HG02981 (cell line): Measurements from ENCODE around the gene PCDH1.
"Not testable (repeated sequence)": the region's sequence is repeated elsewhere in the genome, so short reads cannot be mapped to it uniquely, and the experiment has no call there.

Experiments
- ATAC-seq: cut with Tn5 transposase; IDR thresholded peaks from one replicate; pipeline ENCODE4 v1.9.1; 2021; ENCODE audit warnings: mild to moderate bottlenecking, moderate library complexity; ENCODE audit not compliant: unreplicated experiment

Gene PCDH1

DNA sequence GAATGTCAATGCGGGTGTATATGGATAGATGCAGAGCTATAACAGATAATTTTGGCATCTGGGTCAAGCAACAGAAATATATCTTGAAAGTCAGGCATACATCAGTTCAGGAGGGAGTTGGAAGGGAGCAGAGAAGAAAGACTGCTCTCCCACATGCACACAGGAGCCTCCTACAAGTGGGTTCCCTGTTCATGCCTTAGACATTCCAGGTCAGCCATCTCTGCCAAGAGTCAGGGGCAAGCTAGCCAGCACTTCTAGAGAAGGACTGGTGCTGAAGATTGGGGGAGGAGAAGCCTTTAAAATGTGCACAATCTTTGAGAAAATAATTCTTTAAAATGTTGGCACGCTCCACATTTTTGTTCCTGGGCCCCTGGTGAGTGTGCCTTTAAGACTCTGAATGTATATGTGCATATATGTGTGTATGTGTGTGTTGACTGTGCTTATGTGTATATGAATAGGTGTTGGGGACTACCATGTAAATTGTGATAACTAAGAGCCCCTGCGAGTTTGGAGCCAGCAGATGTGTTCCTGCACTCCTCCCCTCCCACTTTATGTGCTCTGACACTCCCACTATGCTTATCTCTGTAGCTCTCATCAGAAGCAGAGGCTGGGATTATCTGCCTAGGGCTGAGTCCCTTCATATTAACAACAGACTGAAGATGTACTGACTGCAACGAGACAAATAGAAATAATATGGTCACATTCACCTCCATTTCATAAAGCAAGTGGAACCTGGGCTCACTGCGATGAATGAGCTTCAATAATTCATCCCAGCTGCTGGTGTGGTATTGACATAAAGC lies 24.0 kb upstream of the PCDH1 start:
- ATAC-seq = no peak

- ATAC-seq = no peak
These were observed 20.3 kb upstream of the PCDH1 start for GRCh38 chr5:141898448-141899049.

DNA sequence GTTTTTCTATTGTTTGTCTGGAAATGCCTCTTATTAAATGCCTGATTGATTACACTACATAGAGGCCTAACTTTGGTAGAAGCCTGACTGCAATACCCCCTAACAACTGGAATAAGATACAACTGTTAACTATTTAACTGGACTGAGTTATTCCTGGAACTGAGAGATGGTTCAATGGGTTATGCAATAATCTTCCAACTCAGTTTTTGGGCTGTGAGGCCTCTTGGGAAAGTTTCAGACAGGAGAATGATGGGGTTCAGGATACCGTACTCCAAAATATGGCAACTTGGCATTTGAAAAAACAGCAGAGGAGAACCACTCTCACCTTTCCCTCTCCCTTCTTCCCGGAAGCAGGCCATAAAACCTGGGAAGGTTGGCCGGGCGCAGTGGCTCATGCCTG lies 19.2 kb upstream of the PCDH1 start:
- no peak for ATAC-seq

- ATAC-seq = not testable (repeated sequence)
These were observed 12.2 kb upstream of the PCDH1 start for GRCh38 chr5:141890429-141890828.

GRCh38 chr5:141889282-141889871 lies 11.2 kb upstream of the PCDH1 start:
- ATAC-seq = no peak

- ATAC-seq = no peak
These were observed 5.7 kb upstream of the PCDH1 start for GRCh38 chr5:141883892-141884318.

DNA sequence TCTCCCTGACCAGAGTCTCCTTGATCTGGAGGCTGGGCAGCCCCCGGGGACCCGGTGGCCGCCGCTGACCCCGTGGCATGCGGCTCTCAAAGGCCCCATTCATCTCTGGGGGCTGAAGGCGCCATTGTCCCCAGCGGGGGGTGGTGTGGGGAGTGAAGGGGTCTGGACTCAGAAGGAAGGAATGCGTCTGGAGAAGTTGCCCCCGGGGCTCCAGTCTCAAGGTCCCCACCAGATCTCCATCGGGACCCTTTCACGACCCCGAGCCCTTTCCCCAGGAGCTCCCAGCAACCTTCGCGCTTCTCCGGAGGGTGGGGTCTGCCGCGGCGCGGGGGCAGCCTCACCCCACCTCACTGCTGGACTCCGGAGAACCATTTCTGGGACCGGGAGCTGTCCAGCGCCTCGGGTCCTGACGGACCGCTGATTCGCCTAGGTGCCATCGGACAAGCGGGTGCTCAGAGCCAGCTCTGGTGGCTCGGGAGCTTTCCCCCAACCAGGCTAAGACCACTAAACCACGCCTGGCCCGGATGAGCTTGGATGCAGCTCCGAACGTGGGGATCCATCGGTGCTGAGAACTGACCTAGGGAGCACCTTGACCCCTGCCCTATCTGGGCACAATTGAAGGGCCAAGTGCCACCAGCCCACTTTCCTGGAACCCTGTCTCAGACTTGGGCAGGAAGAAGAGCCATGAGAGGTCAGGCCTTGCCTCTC lies 5.1 kb upstream of the PCDH1 start:
- ATAC-seq = no peak

- no peak for ATAC-seq
These were observed 4.5 kb upstream of the PCDH1 start for GRCh38 chr5:141882594-141883183.

- no peak for ATAC-seq
These were observed 3.7 kb upstream of the PCDH1 start for GRCh38 chr5:141881886-141882285.

DNA sequence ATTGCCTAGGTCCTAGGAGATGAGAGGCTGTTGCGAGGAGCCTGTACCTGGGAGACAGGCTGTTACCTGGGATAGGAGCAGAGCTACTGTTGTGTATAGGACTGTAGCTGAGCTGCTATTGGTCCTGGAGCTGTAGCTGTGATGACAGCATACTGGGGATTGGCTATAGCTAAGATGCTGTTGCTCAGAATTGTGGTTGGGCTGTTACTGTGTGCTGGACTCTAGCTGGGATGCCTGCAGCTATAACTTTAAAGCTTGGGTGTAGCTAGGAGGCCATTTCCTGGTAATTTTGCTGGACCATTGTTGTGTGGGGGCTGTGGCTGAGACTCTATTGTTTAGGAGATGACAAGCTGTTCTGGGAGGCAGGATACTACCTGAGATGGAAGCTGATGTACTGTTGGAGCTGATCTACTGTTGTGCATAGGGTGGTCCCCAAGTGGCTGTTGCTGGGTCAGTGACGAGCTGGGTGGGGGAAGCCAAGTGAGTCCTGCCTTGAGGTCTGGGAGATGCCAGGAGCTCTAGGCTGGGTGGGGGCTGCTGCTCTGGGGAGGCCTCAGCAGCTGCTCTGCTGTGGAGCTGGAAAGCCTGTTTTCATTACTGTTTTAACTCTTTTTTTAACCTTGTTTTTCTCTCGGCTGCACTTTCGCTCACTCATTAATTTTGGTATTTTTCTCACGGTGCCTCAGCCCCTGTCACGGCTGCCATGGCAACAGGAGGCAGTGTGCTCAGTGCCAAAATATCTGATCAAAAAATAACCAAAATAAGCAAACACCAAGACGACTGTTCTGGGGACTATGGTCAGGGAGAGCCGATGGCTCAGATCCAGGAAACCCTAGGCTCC lies 3.0 kb upstream of the PCDH1 start:
- ATAC-seq = no peak

GRCh38 chr5:141879941-141880738 lies 1.9 kb upstream of the PCDH1 start:
- no peak for ATAC-seq

GRCh38 chr5:141879426-141879759 lies 1.2 kb upstream of the PCDH1 start:
- ATAC-seq = no peak

DNA sequence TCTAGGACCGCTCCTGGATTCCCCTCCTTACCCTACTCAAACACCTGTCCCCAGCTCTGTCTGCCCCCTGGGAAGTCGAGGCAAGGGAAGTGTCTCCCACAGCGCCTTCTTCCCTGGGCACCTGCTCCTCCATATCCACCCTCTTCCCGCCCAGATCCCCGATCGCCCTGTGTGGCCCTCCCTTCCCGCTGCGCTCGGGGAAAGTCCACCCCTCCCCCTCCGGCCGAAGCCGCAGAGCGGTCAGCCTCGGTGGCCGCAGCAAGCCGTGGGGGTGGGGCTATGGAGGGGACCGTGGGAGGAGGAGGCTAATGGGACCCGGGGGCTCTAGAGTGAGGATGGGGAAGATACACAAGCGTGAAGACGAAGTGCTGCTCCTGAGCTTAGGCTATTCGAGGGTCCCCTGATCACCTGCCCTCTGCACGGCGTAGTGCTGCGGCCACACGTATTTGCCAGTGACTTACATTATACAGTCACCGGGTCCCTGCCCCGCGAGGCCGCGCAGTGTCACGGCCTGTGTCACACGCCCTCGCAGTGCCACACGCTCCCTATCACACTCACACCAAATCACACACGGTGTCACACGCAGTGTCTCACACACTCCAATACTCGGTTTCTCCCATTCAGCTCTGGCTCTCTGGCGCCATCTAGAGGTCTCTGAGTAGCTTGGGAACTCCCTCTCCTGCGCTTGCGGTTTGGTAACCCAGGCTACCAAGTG lies 658 bp upstream of the PCDH1 start:
- peak; percentile 82 for ATAC-seq

GRCh38 chr5:141877356-141878185 lies 639 bp downstream of the PCDH1 start:
- ATAC-seq = no peak

GRCh38 chr5:141876628-141877355 lies 1.4 kb downstream of the PCDH1 start:
- ATAC-seq = no peak

GRCh38 chr5:141875795-141876627 lies 2.2 kb downstream of the PCDH1 start:
- no peak for ATAC-seq
